ENCODE measurements around the gene HAPLN2.

Gene HAPLN2

DNA sequence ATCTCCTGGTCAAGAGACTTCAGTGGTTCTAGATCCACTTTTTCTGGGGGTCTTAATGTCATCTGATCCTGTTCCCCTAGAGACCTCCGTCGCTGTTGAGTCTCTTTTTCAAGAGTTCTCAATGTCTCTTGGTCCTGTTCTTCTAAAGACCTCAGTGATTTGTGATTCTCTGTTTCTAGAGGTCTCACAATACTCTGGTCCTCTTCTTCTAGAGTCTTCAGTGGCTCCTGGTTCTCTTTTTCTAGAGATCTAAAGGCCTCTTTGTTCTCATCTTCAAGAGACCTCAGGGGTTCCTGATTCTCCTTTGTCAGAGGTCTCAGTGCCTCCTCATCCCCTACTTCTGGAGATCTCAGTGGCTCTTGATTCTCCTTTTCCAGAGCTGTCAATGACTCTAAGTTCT is 52.6 kb downstream of the HAPLN2 start:
- Mint-ChIP-seq H3K27me3 (peaks cover 41 to 65% of the 10 kb centered on the region in 2 donors), H3K9me3 (no peaks in the 10 kb centered on the region), H3K4me3 (no peak overlapping the region), H3K4me1 (peaks cover under 1 to 2% of the 10 kb centered on the region in 2 donors), H3K36me3 (no peaks in the 10 kb centered on the region), H3K27ac (no peak overlapping the region)
- DNase-seq (no peak), ATAC-seq (replicated peaks) (no peak)

DNA sequence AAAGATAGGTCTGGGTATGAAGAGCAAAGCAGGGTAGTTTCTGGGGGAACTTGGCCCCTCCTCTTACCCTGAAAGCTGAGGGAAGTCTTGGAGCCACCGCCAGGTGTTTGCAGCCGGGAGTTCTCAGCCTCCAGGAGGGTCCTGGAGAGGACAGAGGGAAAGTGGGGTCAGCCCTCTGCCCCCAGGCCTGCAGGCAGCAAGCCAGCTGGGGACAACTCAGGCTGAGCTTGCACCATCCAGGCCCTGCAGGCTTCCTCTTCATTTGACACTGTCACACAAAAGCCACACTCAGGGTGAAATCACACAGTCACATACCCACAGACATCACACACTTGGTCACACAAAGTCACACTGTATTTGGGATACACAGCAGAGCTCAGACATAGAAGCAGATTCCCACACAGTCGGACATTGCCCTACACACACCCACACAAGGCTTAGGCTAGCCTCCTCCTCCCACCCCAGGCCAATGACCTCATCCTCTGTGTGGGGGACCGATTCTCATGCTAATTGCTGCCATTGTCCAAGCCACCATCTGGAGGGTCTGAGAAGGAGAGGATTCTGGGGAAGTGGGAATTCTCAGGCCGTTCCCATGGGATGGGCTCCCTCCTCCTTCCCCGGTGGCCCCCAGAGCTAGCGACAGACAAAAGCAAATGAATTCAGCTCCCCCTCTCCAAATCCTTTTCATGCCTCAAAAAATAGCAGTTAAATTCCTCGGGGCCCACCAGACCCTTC is 54.3 kb downstream of the HAPLN2 start:
- ATAC-seq (replicated peaks), result no peak
- no peak for DNase-seq
- Mint-ChIP-seq H3K9me3 (no peaks in the 10 kb centered on the region), H3K27me3 (peaks cover 57 to 82% of the 10 kb centered on the region in 2 donors), H3K4me1 (peaks cover 13 to 16% of the 10 kb centered on the region in 2 donors), H3K4me3 (no peak overlapping the region), H3K27ac (no peak overlapping the region), H3K36me3 (no peaks in the 10 kb centered on the region)

All from stimulated activated naive B cell treated with anti-CD40 and anti-IgM and Interleukin-4, amounts not matched to agents 10 μg/mL and 1 μg/mL and 100 μg/mL, for 72 hours (primary cell).